ENCODE measurements around the gene MAT2B.

MAT2B gene

GRCh38 chr5:163467682-163468081 lies 37.7 kb upstream of the MAT2B start:
- no peak overlapping the region for H3K4me2 ChIP-seq (ENCODE audit: insufficient read depth, low read length, poor library complexity, severe bottlenecking)
- no peak for DNase-seq (ENCODE audit: low spot score)
- H3K27ac ChIP-seq (replicated peaks; ENCODE audit: low read length): no peak overlapping the region
- H3K9ac ChIP-seq (ENCODE audit: low read depth, low read length, poor library complexity): no peak overlapping the region
- H3K36me3 ChIP-seq (replicated peaks in 1 of 2; ENCODE audit: control insufficient read depth in 2 of 2, insufficient read depth in 2 of 2, low read length in 2 of 2): peaks cover 17 to 91% of the 10 kb centered on the region in 2 donors
- H3K9me3 ChIP-seq (replicated peaks in 1 of 2; ENCODE audit: control insufficient read depth in 2 of 2, insufficient read depth in 1 of 2, low read depth in 1 of 2, low read length in 2 of 2): no peaks in the 10 kb centered on the region
- no peak overlapping the region for H2BK5ac ChIP-seq (ENCODE audit: low read length)
- no CpG with 5 or more reads among the region's 4 CpGs for WGBS, 2 donors (ENCODE audit: extremely low coverage in 2 of 2, insufficient read length in 2 of 2, insufficient replicate concordance in 1 of 2)
- H2BK120ac ChIP-seq (ENCODE audit: low read depth, low read length): no peak overlapping the region
- no peaks in the 10 kb centered on the region for H3K4me1 ChIP-seq (ENCODE audit: control insufficient read depth in 2 of 2, insufficient read depth in 1 of 2, low read depth in 1 of 2, low read length in 2 of 2)
- no peak overlapping the region for H2AK5ac ChIP-seq (ENCODE audit: low read depth, low read length)
- no peaks in the 10 kb centered on the region for H3K79me1 ChIP-seq (ENCODE audit: low read depth, low read length)
- H4K8ac ChIP-seq (ENCODE audit: low read depth, low read length): no peak overlapping the region
- no peaks in the 10 kb centered on the region for H3K27me3 ChIP-seq (ENCODE audit: control insufficient read depth in 3 of 3, insufficient read depth in 3 of 3, low read depth in 1 of 3, low read length in 3 of 3)
- H3K18ac ChIP-seq (ENCODE audit: low read length): no peak overlapping the region
- no peak overlapping the region for H3K14ac ChIP-seq (ENCODE audit: low read length)
- no peak overlapping the region for H3K4ac ChIP-seq (ENCODE audit: low read length)
- no peak overlapping the region for H3K23ac ChIP-seq (ENCODE audit: low read depth, low read length, poor library complexity)
- H4K91ac ChIP-seq (ENCODE audit: low read depth, low read length, poor library complexity): no peak overlapping the region
- no peak overlapping the region for H2BK12ac ChIP-seq (ENCODE audit: low read length)
- no peak overlapping the region for H2BK15ac ChIP-seq (ENCODE audit: low read length)
- no peak overlapping the region for H2AFZ ChIP-seq (ENCODE audit: low read length)
- H3K4me3 ChIP-seq (ENCODE audit: low read length in 2 of 2): no peak overlapping the region

- no peak for DNase-seq (ENCODE audit: low spot score)
- Histone ChIP-seq H3K4ac (ENCODE audit: low read length) (no peak overlapping the region), H2AFZ (ENCODE audit: low read length) (no peak overlapping the region), H2BK12ac (ENCODE audit: low read length) (no peak overlapping the region), H2AK5ac (ENCODE audit: low read depth, low read length) (no peak overlapping the region), H3K14ac (ENCODE audit: low read length) (no peak overlapping the region), H3K4me2 (ENCODE audit: insufficient read depth, low read length, poor library complexity, severe bottlenecking) (no peak overlapping the region), H3K79me1 (ENCODE audit: low read depth, low read length) (no peaks in the 10 kb centered on the region), H3K27me3 (ENCODE audit: control insufficient read depth in 3 of 3, insufficient read depth in 3 of 3, low read depth in 1 of 3, low read length in 3 of 3) (no peaks in the 10 kb centered on the region), H3K36me3 (replicated peaks in 1 of 2; ENCODE audit: control insufficient read depth in 2 of 2, insufficient read depth in 2 of 2, low read length in 2 of 2) (peaks cover 16 to 98% of the 10 kb centered on the region in 2 donors), H3K4me3 (ENCODE audit: low read length in 2 of 2) (no peak overlapping the region), H3K4me1 (ENCODE audit: control insufficient read depth in 2 of 2, insufficient read depth in 1 of 2, low read depth in 1 of 2, low read length in 2 of 2) (no peaks in the 10 kb centered on the region), H2BK120ac (ENCODE audit: low read depth, low read length) (no peak overlapping the region), H2BK15ac (ENCODE audit: low read length) (no peak overlapping the region), H2BK5ac (ENCODE audit: low read length) (no peak overlapping the region), H3K9ac (ENCODE audit: low read depth, low read length, poor library complexity) (no peak overlapping the region), H3K9me3 (replicated peaks in 1 of 2; ENCODE audit: control insufficient read depth in 2 of 2, insufficient read depth in 1 of 2, low read depth in 1 of 2, low read length in 2 of 2) (no peaks in the 10 kb centered on the region), H3K27ac (replicated peaks; ENCODE audit: low read length) (no peak overlapping the region), H4K8ac (ENCODE audit: low read depth, low read length) (no peak overlapping the region), H3K18ac (ENCODE audit: low read length) (no peak overlapping the region), H4K91ac (ENCODE audit: low read depth, low read length, poor library complexity) (no peak overlapping the region), H3K23ac (ENCODE audit: low read depth, low read length, poor library complexity) (no peak overlapping the region)
- no CpG with 5 or more reads among the region's 3 CpGs for WGBS, 2 donors (ENCODE audit: extremely low coverage in 2 of 2, insufficient read length in 2 of 2, insufficient replicate concordance in 1 of 2)
Measured at GRCh38 chr5:163473635-163474243, 31.7 kb upstream of the MAT2B start.

DNA sequence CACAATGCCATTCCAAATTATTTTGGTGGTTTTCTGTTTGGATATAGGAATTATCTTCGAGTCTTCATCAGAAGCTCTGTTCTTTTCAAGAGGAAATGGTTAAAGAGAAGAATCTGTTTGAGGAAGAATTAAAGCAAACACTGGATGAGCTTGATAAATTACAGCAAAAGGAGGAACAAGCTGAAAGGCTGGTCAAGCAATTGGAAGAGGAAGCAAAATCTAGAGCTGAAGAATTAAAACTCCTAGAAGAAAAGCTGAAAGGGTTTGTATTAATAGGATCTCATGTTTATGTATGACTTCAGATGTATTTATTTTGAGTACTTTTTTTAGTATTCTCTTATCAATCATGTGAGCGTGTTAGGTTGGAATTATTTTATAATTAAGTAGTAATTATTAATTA lies 30.0 kb upstream of the MAT2B start:
- no peak overlapping the region for H2AK5ac ChIP-seq (ENCODE audit: low read depth, low read length)
- H3K36me3 ChIP-seq (replicated peaks in 1 of 2; ENCODE audit: control insufficient read depth in 2 of 2, insufficient read depth in 2 of 2, low read length in 2 of 2): peaks cover 10 to 100% of the 10 kb centered on the region in 2 donors
- no peaks in the 10 kb centered on the region for H3K79me1 ChIP-seq (ENCODE audit: low read depth, low read length)
- no peak overlapping the region for H2BK12ac ChIP-seq (ENCODE audit: low read length)
- H3K4ac ChIP-seq (ENCODE audit: low read length): no peak overlapping the region
- no peak overlapping the region for H3K23ac ChIP-seq (ENCODE audit: low read depth, low read length, poor library complexity)
- H3K18ac ChIP-seq (ENCODE audit: low read length): no peak overlapping the region
- H2AFZ ChIP-seq (ENCODE audit: low read length): no peak overlapping the region
- no peak overlapping the region for H3K4me2 ChIP-seq (ENCODE audit: insufficient read depth, low read length, poor library complexity, severe bottlenecking)
- no peak overlapping the region for H2BK15ac ChIP-seq (ENCODE audit: low read length)
- H2BK5ac ChIP-seq (ENCODE audit: low read length): no peak overlapping the region
- no peak overlapping the region for H4K8ac ChIP-seq (ENCODE audit: low read depth, low read length)
- no peak overlapping the region for H3K4me3 ChIP-seq (ENCODE audit: low read length in 2 of 2)
- H3K27me3 ChIP-seq (ENCODE audit: control insufficient read depth in 3 of 3, insufficient read depth in 3 of 3, low read depth in 1 of 3, low read length in 3 of 3): no peaks in the 10 kb centered on the region
- H2BK120ac ChIP-seq (ENCODE audit: low read depth, low read length): no peak overlapping the region
- H4K91ac ChIP-seq (ENCODE audit: low read depth, low read length, poor library complexity): no peak overlapping the region
- H3K14ac ChIP-seq (ENCODE audit: low read length): no peak overlapping the region
- DNase-seq (ENCODE audit: low spot score): no peak
- no peaks in the 10 kb centered on the region for H3K4me1 ChIP-seq (ENCODE audit: control insufficient read depth in 2 of 2, insufficient read depth in 1 of 2, low read depth in 1 of 2, low read length in 2 of 2)
- no CpG with 5 or more reads among the region's 2 CpGs for WGBS, 2 donors (ENCODE audit: extremely low coverage in 2 of 2, insufficient read length in 2 of 2, insufficient replicate concordance in 1 of 2)
- H3K9me3 ChIP-seq (replicated peaks in 1 of 2; ENCODE audit: control insufficient read depth in 2 of 2, insufficient read depth in 1 of 2, low read depth in 1 of 2, low read length in 2 of 2): no peaks in the 10 kb centered on the region
- no peak overlapping the region for H3K27ac ChIP-seq (replicated peaks; ENCODE audit: low read length)
- no peak overlapping the region for H3K9ac ChIP-seq (ENCODE audit: low read depth, low read length, poor library complexity)

- WGBS, 2 donors (ENCODE audit: extremely low coverage in 2 of 2, insufficient read length in 2 of 2, insufficient replicate concordance in 1 of 2): no CpG with 5 or more reads among the region's 2 CpGs
- Histone ChIP-seq H3K9ac (ENCODE audit: low read depth, low read length, poor library complexity) (no peak overlapping the region), H3K4me2 (ENCODE audit: insufficient read depth, low read length, poor library complexity, severe bottlenecking) (no peak overlapping the region), H3K23ac (ENCODE audit: low read depth, low read length, poor library complexity) (no peak overlapping the region), H2BK15ac (ENCODE audit: low read length) (no peak overlapping the region), H2BK12ac (ENCODE audit: low read length) (no peak overlapping the region), H3K4ac (ENCODE audit: low read length) (no peak overlapping the region), H3K36me3 (replicated peaks in 1 of 2; ENCODE audit: control insufficient read depth in 2 of 2, insufficient read depth in 2 of 2, low read length in 2 of 2) (peaks cover 8 to 98% of the 10 kb centered on the region in 2 donors), H2AK5ac (ENCODE audit: low read depth, low read length) (no peak overlapping the region), H2AFZ (ENCODE audit: low read length) (no peak overlapping the region), H3K27ac (replicated peaks; ENCODE audit: low read length) (no peak overlapping the region), H4K8ac (ENCODE audit: low read depth, low read length) (no peak overlapping the region), H3K4me3 (ENCODE audit: low read length in 2 of 2) (no peak overlapping the region), H3K79me1 (ENCODE audit: low read depth, low read length) (no peaks in the 10 kb centered on the region), H3K4me1 (ENCODE audit: control insufficient read depth in 2 of 2, insufficient read depth in 1 of 2, low read depth in 1 of 2, low read length in 2 of 2) (no peaks in the 10 kb centered on the region), H3K9me3 (replicated peaks in 1 of 2; ENCODE audit: control insufficient read depth in 2 of 2, insufficient read depth in 1 of 2, low read depth in 1 of 2, low read length in 2 of 2) (no peaks in the 10 kb centered on the region), H2BK120ac (ENCODE audit: low read depth, low read length) (no peak overlapping the region), H3K18ac (ENCODE audit: low read length) (no peak overlapping the region), H3K27me3 (ENCODE audit: control insufficient read depth in 3 of 3, insufficient read depth in 3 of 3, low read depth in 1 of 3, low read length in 3 of 3) (no peaks in the 10 kb centered on the region), H3K14ac (ENCODE audit: low read length) (no peak overlapping the region), H4K91ac (ENCODE audit: low read depth, low read length, poor library complexity) (no peak overlapping the region), H2BK5ac (ENCODE audit: low read length) (no peak overlapping the region)
- DNase-seq (ENCODE audit: low spot score): no peak
Measured at GRCh38 chr5:163478126-163478981, 27.1 kb upstream of the MAT2B start.
